OCI-LY1 (cell line): ENCODE data around the gene WDFY4.

Source experiments
- H2AFZ ChIP-seq: fragments of 200-600 bp; sonication (generic), shearing (Covaris generic); 2 replicates; pipeline ENCODE4 v1.6.0; 2014; ENCODE audit warnings: antibody characterized with exemption, mild to moderate bottlenecking, low read length
- H3F3A ChIP-seq: fragments of 200-600 bp; sonication (generic), shearing (Covaris generic); 2 replicates; pipeline ENCODE4 v1.6.0; 2014; ENCODE audit warnings: mild to moderate bottlenecking, antibody characterized with exemption, low read length, moderate library complexity; ENCODE audit not compliant: insufficient read depth
- H3K27ac ChIP-seq: fragments of 200-600 bp; sonication (generic); 2 replicates; pipeline ENCODE4 v1.5.1; 2014; ENCODE audit warnings: low read length, mixed run types, mild to moderate bottlenecking, low read depth; ENCODE audit not compliant: poor library complexity, severe bottlenecking
- H3K27me3 ChIP-seq: fragments of 200-600 bp; sonication (generic); 2 replicates; pipeline ENCODE4 v1.6.0; 2014; ENCODE audit warnings: antibody characterized with exemption, mild to moderate bottlenecking, low read length, moderate library complexity; ENCODE audit not compliant: insufficient read depth
- H3K36me3 ChIP-seq: fragments of 200-600 bp; sonication (generic); 2 replicates; pipeline ENCODE4 v1.6.1; 2014; ENCODE audit warnings: mild to moderate bottlenecking, antibody characterized with exemption, low read length, moderate library complexity, mixed read lengths; ENCODE audit not compliant: insufficient read depth
- H3K4me1 ChIP-seq: fragments of 200-600 bp; sonication (generic); 2 replicates; pipeline ENCODE4 v1.5.1; 2014; ENCODE audit warnings: mild to moderate bottlenecking, low read length, moderate library complexity; ENCODE audit not compliant: insufficient read depth, severe bottlenecking
- H3K4me2 ChIP-seq: fragments of 200-600 bp; sonication (generic), shearing (Covaris generic); 2 replicates; pipeline ENCODE4 v1.6.1; 2014; ENCODE audit warnings: low read length
- H3K4me3 ChIP-seq: fragments of 200-600 bp; sonication (generic); 2 replicates; pipeline ENCODE4 v1.5.1; 2014; ENCODE audit warnings: low read length, low read depth, mild to moderate bottlenecking, mixed read lengths; ENCODE audit not compliant: poor library complexity, severe bottlenecking
- H3K79me2 ChIP-seq: fragments of 200-600 bp; shearing (Covaris generic); 2 replicates; pipeline ENCODE4 v1.6.1; 2016; ENCODE audit warnings: mixed run types, low read length, mixed read lengths; ENCODE audit not compliant: insufficient read depth
- H3K9ac ChIP-seq: fragments of 200-600 bp; sonication (generic), shearing (Covaris generic); 2 replicates; pipeline ENCODE4 v1.6.1; 2014; ENCODE audit warnings: mild to moderate bottlenecking, low read length, mixed read lengths
- H3K9me2 ChIP-seq: fragments of 200-600 bp; sonication (generic), shearing (Covaris generic); 2 replicates; pipeline ENCODE4 v1.6.1; 2014; ENCODE audit warnings: low read depth, mild to moderate bottlenecking, low read length, mixed read lengths
- H3K9me3 ChIP-seq: fragments of 200-600 bp; shearing (Covaris generic); 2 replicates; pipeline ENCODE4 v1.6.1; 2014; ENCODE audit warnings: low read length, mixed read lengths
- H4K20me1 ChIP-seq: fragments of 200-600 bp; sonication (generic), shearing (Covaris generic); 2 replicates; pipeline ENCODE4 v1.6.0; 2016; ENCODE audit warnings: mild to moderate bottlenecking, low read length; ENCODE audit not compliant: insufficient read depth
- CTCF ChIP-seq: fragments of 200-600 bp; sonication (generic), shearing (Covaris generic); IDR thresholded peaks from 2 replicates; pipeline ENCODE4 v1.5.1; 2017; ENCODE audit warnings: mild to moderate bottlenecking, antibody characterized with exemption, low read length, moderate library complexity, mixed read lengths
- EZH2 ChIP-seq: fragments of 200-600 bp; sonication (generic), shearing (Covaris generic); IDR thresholded peaks from 2 replicates; pipeline ENCODE4 v1.8.0; 2017; ENCODE audit warnings: borderline replicate concordance, mixed run types, mild to moderate bottlenecking, antibody characterized with exemption, low read length, moderate library complexity, mixed read lengths

WDFY4 gene

GRCh38 chr10:48898426-48898825, 213.8 kb downstream of the WDFY4 start:
- H3K27me3 ChIP-seq = no peaks in the 10 kb centered on the region
- no peaks in the 10 kb centered on the region for H3K9me3 ChIP-seq
- H3K36me3 ChIP-seq = peaks cover 94% of the 10 kb centered on the region
- H3K79me2 ChIP-seq = no peaks in the 10 kb centered on the region
- H2AFZ ChIP-seq = no peak overlapping the region
- TF ChIP-seq CTCF (no peak), EZH2 (no peak)
- H3K4me2 ChIP-seq = no peak overlapping the region
- H3K9ac ChIP-seq = no peak overlapping the region
- H3K4me3 ChIP-seq = no peak overlapping the region
- no peak overlapping the region for H3K27ac ChIP-seq
- H3K9me2 ChIP-seq = no peaks in the 10 kb centered on the region
- H3F3A ChIP-seq = no peaks in the 10 kb centered on the region
- no peaks in the 10 kb centered on the region for H4K20me1 ChIP-seq
- no peaks in the 10 kb centered on the region for H3K4me1 ChIP-seq

- no peak overlapping the region for H3K4me3 ChIP-seq
- H3K27me3 ChIP-seq = no peaks in the 10 kb centered on the region
- no peaks in the 10 kb centered on the region for H3K79me2 ChIP-seq
- no peaks in the 10 kb centered on the region for H3F3A ChIP-seq
- TF ChIP-seq CTCF (no peak), EZH2 (no peak)
- H3K4me1 ChIP-seq = no peaks in the 10 kb centered on the region
- H3K36me3 ChIP-seq = peaks cover 96% of the 10 kb centered on the region
- H3K9me3 ChIP-seq = no peaks in the 10 kb centered on the region
- H3K27ac ChIP-seq = no peak overlapping the region
- no peaks in the 10 kb centered on the region for H3K9me2 ChIP-seq
- H3K9ac ChIP-seq = no peak overlapping the region
- no peaks in the 10 kb centered on the region for H4K20me1 ChIP-seq
- no peak overlapping the region for H3K4me2 ChIP-seq
- H2AFZ ChIP-seq = no peak overlapping the region
Observed at GRCh38 chr10:48899781-48900180, 215.1 kb downstream of the WDFY4 start.

- Histone ChIP-seq H3F3A (no peaks in the 10 kb centered on the region), H3K4me3 (no peak overlapping the region), H3K79me2 (no peaks in the 10 kb centered on the region), H3K27me3 (no peaks in the 10 kb centered on the region), H3K27ac (no peak overlapping the region), H3K4me1 (no peaks in the 10 kb centered on the region), H3K4me2 (no peak overlapping the region), H3K9ac (no peak overlapping the region), H2AFZ (no peak overlapping the region), H3K9me3 (no peaks in the 10 kb centered on the region), H3K36me3 (peaks cover 95% of the 10 kb centered on the region), H3K9me2 (no peaks in the 10 kb centered on the region), H4K20me1 (no peaks in the 10 kb centered on the region)
- TF ChIP-seq EZH2 (no peak), CTCF (no peak)
Observed at GRCh38 chr10:48900371-48900801, 215.7 kb downstream of the WDFY4 start.
